Fibroblast of lung (primary cell): Measurements from ENCODE around the gene MKRN1. TPM values are rescaled to one million over a fixed set of nuclear protein-coding genes. Genes with fewer than 3 reads are reported as not detected.
"Not testable (repeated sequence)": the region's sequence is repeated elsewhere in the genome, so short reads cannot be mapped to it uniquely, and the experiment has no call there.

Source experiments
- DNase-seq, 2 donors: peaks; one replicate each; pipeline versions ENCODE4 v3.0.0 to v3.0.0-alpha.2; 2010; ENCODE audit warnings: low read depth in 2 of 2
- H2AFZ ChIP-seq: 2 replicates; pipeline ENCODE4 v1.5.1; 2012; ENCODE audit warnings: low read length, control low read depth, inconsistent platforms
- H3K27ac ChIP-seq: 2 replicates; pipeline ENCODE4 v1.5.1; 2011; ENCODE audit warnings: low read length, control low read depth; ENCODE audit not compliant: insufficient read depth
- H3K27me3 ChIP-seq: 2 replicates; pipeline ENCODE4 v1.5.1; 2011; ENCODE audit warnings: mild to moderate bottlenecking, low read length; ENCODE audit not compliant: control insufficient read depth, insufficient read depth
- H3K36me3 ChIP-seq: 2 replicates; pipeline ENCODE4 v1.5.1; 2011; ENCODE audit warnings: low read length; ENCODE audit not compliant: control insufficient read depth, insufficient read depth
- H3K4me1 ChIP-seq: 2 replicates; pipeline ENCODE4 v1.5.1; 2011; ENCODE audit warnings: low read length; ENCODE audit not compliant: control insufficient read depth, insufficient read depth; ENCODE audit errors: extremely low read depth
- H3K4me2 ChIP-seq: 2 replicates; pipeline ENCODE4 v1.5.1; 2011; ENCODE audit warnings: low read length, control low read depth; ENCODE audit not compliant: insufficient read depth; ENCODE audit errors: extremely low read depth
- H3K4me3 ChIP-seq, 4 experiments: fragments of 200-600 bp in 1 of 4; sonication (generic) in 1 of 4; replicated peaks in 1 of 4; 2 replicates each; pipeline ENCODE4 v1.5.1; 2011 to 2016; ENCODE audit warnings: low read length in 4 of 4, low read depth in 3 of 4, mild to moderate bottlenecking in 3 of 4, control low read depth in 2 of 4, inconsistent platforms in 1 of 4, mixed read lengths in 1 of 4; ENCODE audit not compliant: insufficient read depth in 1 of 4; ENCODE audit errors: control extremely low read depth in 1 of 4
- H3K79me2 ChIP-seq: 2 replicates; pipeline ENCODE4 v1.5.1; 2012; ENCODE audit warnings: mild to moderate bottlenecking, low read length, inconsistent platforms; ENCODE audit not compliant: control insufficient read depth, insufficient read depth
- H3K9ac ChIP-seq: 2 replicates; pipeline ENCODE4 v1.5.1; 2011; ENCODE audit warnings: mild to moderate bottlenecking, low read length, control low read depth; ENCODE audit not compliant: insufficient read depth
- H3K9me3 ChIP-seq: 2 replicates; pipeline ENCODE4 v1.5.1; 2012; ENCODE audit warnings: low read depth, low read length; ENCODE audit not compliant: control insufficient read depth, insufficient read depth
- H4K20me1 ChIP-seq: 2 replicates; pipeline ENCODE4 v1.5.1; 2011; ENCODE audit warnings: low read length; ENCODE audit not compliant: control insufficient read depth, insufficient read depth; ENCODE audit errors: extremely low read depth
- EZH2 ChIP-seq: IDR thresholded peaks from 2 replicates; pipeline ENCODE4 v1.5.1; 2012; ENCODE audit warnings: low read length, control low read depth, mild to moderate bottlenecking; ENCODE audit errors: missing control alignments
- polyA plus RNA-seq, 2 donors: library from polyadenylated mRNA; depleted of rRNA in 1 of 2; stranded (reverse) in 1 of 2; unstranded in 1 of 2; fragments of >200 nt; gene quantifications; 2 replicates each; pipeline ENCODE4 v1.2.1, GENCODE V29; 2011 to 2012; ENCODE audit warnings: missing spikeins in 1 of 2
- total RNA-seq: library from RNA; depleted of rRNA; stranded (reverse); fragments of >200 nt; gene quantifications from 2 replicates; pipeline ENCODE4 v1.2.1, GENCODE V29; 2014
- TF ChIP-seq, protein P1 (sequence below), 2 donors: IDR thresholded peaks in 1 of 2; conservative IDR thresholded peaks in 1 of 2; 1 replicate in 1 of 2; 2 replicates in 1 of 2; pipeline ENCODE4 v1.5.1; 2011 to 2012; ENCODE audit warnings: low read length in 2 of 2, control low read depth in 1 of 2, inconsistent platforms in 1 of 2, low read depth in 1 of 2, mild to moderate bottlenecking in 1 of 2

The MKRN1 gene
- total and polyA plus RNA-seq, 2 donors (not counting 1 experiment from before 2014, with no cell fraction given): 63.5 to 81.9 TPM

DNA sequence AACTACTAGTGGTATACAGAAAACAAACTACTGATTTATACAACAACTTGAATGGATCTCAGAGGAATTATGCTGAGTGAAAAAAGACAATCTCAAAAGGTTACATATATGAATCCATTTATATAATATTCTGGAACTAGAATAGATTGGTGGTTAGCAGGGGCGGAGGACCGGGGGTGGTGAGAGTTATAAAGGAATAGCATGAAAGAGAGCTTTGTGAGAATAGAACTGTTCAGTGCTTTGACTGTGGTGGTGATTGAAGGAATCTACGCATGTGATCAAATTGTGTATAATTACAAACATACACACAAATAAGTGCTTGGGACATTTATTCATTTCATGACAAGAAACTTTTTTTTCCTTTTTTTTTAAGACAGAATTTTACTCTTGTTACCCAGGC, 55.8 kb downstream of the MKRN1 start:
- Histone ChIP-seq H3K27ac (no peak overlapping the region), H2AFZ (no peak overlapping the region), H3K36me3 (no peaks in the 10 kb centered on the region), H3K9ac (no peak overlapping the region), H3K27me3 (no peaks in the 10 kb centered on the region), H3K9me3 (no peaks in the 10 kb centered on the region), H3K4me3 (no peak overlapping the region), H4K20me1 (no peaks in the 10 kb centered on the region), H3K79me2 (no peaks in the 10 kb centered on the region), H3K4me1 (no peaks in the 10 kb centered on the region), H3K4me2 (no peak overlapping the region)
- no peak for DNase-seq
- no peak for TF ChIP-seq EZH2
- TF ChIP-seq, protein P1, sequence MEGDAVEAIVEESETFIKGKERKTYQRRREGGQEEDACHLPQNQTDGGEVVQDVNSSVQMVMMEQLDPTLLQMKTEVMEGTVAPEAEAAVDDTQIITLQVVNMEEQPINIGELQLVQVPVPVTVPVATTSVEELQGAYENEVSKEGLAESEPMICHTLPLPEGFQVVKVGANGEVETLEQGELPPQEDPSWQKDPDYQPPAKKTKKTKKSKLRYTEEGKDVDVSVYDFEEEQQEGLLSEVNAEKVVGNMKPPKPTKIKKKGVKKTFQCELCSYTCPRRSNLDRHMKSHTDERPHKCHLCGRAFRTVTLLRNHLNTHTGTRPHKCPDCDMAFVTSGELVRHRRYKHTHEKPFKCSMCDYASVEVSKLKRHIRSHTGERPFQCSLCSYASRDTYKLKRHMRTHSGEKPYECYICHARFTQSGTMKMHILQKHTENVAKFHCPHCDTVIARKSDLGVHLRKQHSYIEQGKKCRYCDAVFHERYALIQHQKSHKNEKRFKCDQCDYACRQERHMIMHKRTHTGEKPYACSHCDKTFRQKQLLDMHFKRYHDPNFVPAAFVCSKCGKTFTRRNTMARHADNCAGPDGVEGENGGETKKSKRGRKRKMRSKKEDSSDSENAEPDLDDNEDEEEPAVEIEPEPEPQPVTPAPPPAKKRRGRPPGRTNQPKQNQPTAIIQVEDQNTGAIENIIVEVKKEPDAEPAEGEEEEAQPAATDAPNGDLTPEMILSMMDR (conservative IDR thresholded peaks at IDR 0.05 in 1 of 2, IDR thresholded peaks at IDR 0.05 in 1 of 2; ENCODE audit: low read depth in 1 of 2, low read length in 2 of 2): no peak

DNA sequence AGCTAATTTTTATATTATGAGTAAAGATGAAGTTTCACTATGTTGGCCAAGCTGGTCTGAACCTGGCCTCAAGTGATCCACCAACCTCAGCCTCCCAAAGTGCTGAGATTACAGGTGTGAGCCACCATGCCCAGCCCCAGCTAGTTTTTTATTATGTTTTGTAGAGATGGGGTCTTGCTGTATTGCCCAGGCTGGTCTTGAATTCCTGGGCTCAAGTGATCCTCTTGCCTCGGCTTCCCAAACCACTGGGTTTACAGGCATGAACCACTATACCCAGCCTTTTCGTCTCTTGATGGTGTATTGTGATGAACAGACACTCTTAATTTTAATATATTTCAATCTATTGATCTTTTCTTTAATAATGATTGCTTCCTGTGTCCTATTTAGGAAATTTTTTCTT, 57.8 kb downstream of the MKRN1 start:
- Histone ChIP-seq H3K9ac (no peak overlapping the region), H3K4me1 (no peaks in the 10 kb centered on the region), H4K20me1 (no peaks in the 10 kb centered on the region), H3K27me3 (no peaks in the 10 kb centered on the region), H3K79me2 (no peaks in the 10 kb centered on the region), H2AFZ (no peak overlapping the region), H3K4me2 (no peak overlapping the region), H3K27ac (no peak overlapping the region), H3K36me3 (no peaks in the 10 kb centered on the region), H3K9me3 (no peaks in the 10 kb centered on the region), H3K4me3 (no peak overlapping the region)
- TF ChIP-seq EZH2: no peak
- TF ChIP-seq, protein P1 (conservative IDR thresholded peaks at IDR 0.05 in 1 of 2, IDR thresholded peaks at IDR 0.05 in 1 of 2; ENCODE audit: low read depth in 1 of 2, low read length in 2 of 2): no peak
- DNase-seq: no peak

DNA sequence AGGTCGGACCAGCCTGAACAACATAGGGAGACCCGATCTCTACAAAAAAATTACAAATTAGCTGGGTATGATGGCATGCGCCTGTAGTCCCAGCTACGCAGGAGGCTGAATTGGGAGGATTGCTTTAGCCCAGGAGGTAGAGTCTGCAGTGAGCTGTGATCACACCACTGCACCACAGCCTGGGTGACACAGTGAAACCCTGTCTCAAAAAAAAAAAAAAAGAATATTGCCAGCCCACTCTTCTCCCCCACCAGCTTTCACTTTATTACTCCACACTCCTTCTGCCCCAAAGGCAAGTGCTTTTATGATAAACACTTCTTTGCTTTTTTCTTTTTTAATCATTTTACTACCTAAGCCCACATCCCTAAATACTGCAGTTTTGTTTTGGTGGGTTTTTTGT, 60.7 kb downstream of the MKRN1 start:
- no peak for DNase-seq
- TF ChIP-seq, protein P1 (conservative IDR thresholded peaks at IDR 0.05 in 1 of 2, IDR thresholded peaks at IDR 0.05 in 1 of 2; ENCODE audit: low read depth in 1 of 2, low read length in 2 of 2): no peak
- no peak for TF ChIP-seq EZH2
- no peak overlapping the region for H2AFZ ChIP-seq
- no peak overlapping the region for H3K4me3 ChIP-seq
- no peaks in the 10 kb centered on the region for H4K20me1 ChIP-seq
- no peak overlapping the region for H3K27ac ChIP-seq
- peaks cover 8% of the 10 kb centered on the region for H3K27me3 ChIP-seq
- no peaks in the 10 kb centered on the region for H3K4me1 ChIP-seq
- H3K79me2 ChIP-seq: no peaks in the 10 kb centered on the region
- no peaks in the 10 kb centered on the region for H3K36me3 ChIP-seq
- H3K9ac ChIP-seq: no peak overlapping the region
- no peak overlapping the region for H3K4me2 ChIP-seq
- no peaks in the 10 kb centered on the region for H3K9me3 ChIP-seq

DNA sequence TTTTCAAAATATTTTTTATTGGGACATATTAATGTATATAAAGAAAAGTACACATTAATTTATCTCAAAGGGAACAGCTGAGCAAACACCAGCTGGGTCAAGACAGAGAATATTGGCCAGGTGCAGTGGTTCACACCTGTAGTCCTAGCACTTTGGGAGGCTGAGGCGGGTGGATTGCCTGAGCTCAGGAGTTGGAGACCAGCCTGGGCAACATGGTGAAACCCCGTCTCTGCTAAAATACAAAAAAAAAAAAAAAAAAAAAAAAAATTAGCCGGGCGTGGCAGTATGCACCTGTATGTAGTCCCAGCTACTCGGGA, 61.2 kb downstream of the MKRN1 start:
- not testable (repeated sequence) for H3K4me2 ChIP-seq, H3K79me2 ChIP-seq, H3K27ac ChIP-seq, H3K4me3 ChIP-seq, H3K9ac ChIP-seq, H3K36me3 ChIP-seq, DNase-seq, H3K9me3 ChIP-seq, H4K20me1 ChIP-seq, H2AFZ ChIP-seq, H3K27me3 ChIP-seq, H3K4me1 ChIP-seq
